GM18861 (cell line): ENCODE results near the gene XAB2.

Experiments
- ATAC-seq: cut with Tn5 transposase; IDR thresholded peaks from one replicate; pipeline ENCODE4 v1.9.1; 2021; ENCODE audit not compliant: unreplicated experiment

XAB2 gene

GRCh38 chr19:7612282-7613274 lies 16.8 kb downstream of the XAB2 start:
- ATAC-seq = no peak

- ATAC-seq = no peak
Observed at GRCh38 chr19:7611541-7612279, 17.6 kb downstream of the XAB2 start.

GRCh38 chr19:7610491-7611240 lies 18.7 kb downstream of the XAB2 start:
- no peak for ATAC-seq

- ATAC-seq = no peak
Observed at GRCh38 chr19:7607874-7608560, 21.3 kb downstream of the XAB2 start.

GRCh38 chr19:7607212-7607873 lies 22.0 kb downstream of the XAB2 start:
- ATAC-seq = no peak

GRCh38 chr19:7606289-7606688 lies 23.1 kb downstream of the XAB2 start:
- no peak for ATAC-seq

- ATAC-seq = no peak
Observed at GRCh38 chr19:7605490-7606222, 23.7 kb downstream of the XAB2 start.

- no peak for ATAC-seq
Observed at GRCh38 chr19:7603919-7604318, 25.4 kb downstream of the XAB2 start.

- ATAC-seq = no peak
Observed at GRCh38 chr19:7602935-7603497, 26.3 kb downstream of the XAB2 start.

GRCh38 chr19:7602240-7602934 lies 27.0 kb downstream of the XAB2 start:
- no peak for ATAC-seq

- ATAC-seq = no peak
Observed at GRCh38 chr19:7600721-7601120, 28.6 kb downstream of the XAB2 start.

- no peak for ATAC-seq
Observed at GRCh38 chr19:7598180-7598579, 31.2 kb downstream of the XAB2 start.

GRCh38 chr19:7597689-7598088 lies 31.7 kb downstream of the XAB2 start:
- no peak for ATAC-seq

GRCh38 chr19:7596211-7596937 lies 33.0 kb downstream of the XAB2 start:
- no peak for ATAC-seq

GRCh38 chr19:7595466-7596133 lies 33.7 kb downstream of the XAB2 start, which contains the start of gene CAMSAP3:
CAMSAP3 (plus strand) TSS chr19:7595863; CDS start chr19:7596003, 140 bp downstream.
- ATAC-seq = no peak

- ATAC-seq = no peak
Observed at GRCh38 chr19:7590256-7590655, 39.1 kb downstream of the XAB2 start.

GRCh38 chr19:7589822-7590221 lies 39.5 kb downstream of the XAB2 start:
- ATAC-seq = no peak
